Activated CD4-positive, alpha-beta T cell treated with anti-CD3 and anti-CD28 coated beads, Interleukin-2, amount 50 U/mL, for 16 hours (primary cell): Measurements from ENCODE around the gene KPNA6.

Source experiments
- DNase-seq: peaks from one replicate; pipeline ENCODE4 v3.0.0-alpha.2; 2020

The KPNA6 gene

GRCh38 chr1:32221581-32221979 lies 113.7 kb downstream of the KPNA6 start:
- no peak for DNase-seq

- peak; percentile 94 for DNase-seq
Measured at GRCh38 chr1:32221980-32222755, 114.3 kb downstream of the KPNA6 start, which contains the start of the genes EIF3I and TMEM234. Gene EIF3I, plus strand, starts transcription at chr1:32222407. Its CDS starts 35 bp downstream, at chr1:32222442. Gene TMEM234, minus strand, starts transcription at chr1:32222353. Its CDS starts 31 bp downstream, at chr1:32222322.

- DNase-seq: no peak
Measured at GRCh38 chr1:32223683-32224082, 115.8 kb downstream of the KPNA6 start.

GRCh38 chr1:32224285-32224684 lies 116.4 kb downstream of the KPNA6 start:
- DNase-seq: no peak
